GM23248 (cell line): ENCODE data around the gene FRAS1. TPM values are rescaled to one million over a fixed set of nuclear protein-coding genes. Genes with fewer than 3 reads are reported as not detected.

Experiments
- DNase-seq: peaks from one replicate; pipeline ENCODE4 v3.0.0-alpha.2; 2015
- H2AFZ ChIP-seq: fragments of 200-600 bp; sonication (generic); 2 replicates; pipeline ENCODE4 v1.6.1; 2016; ENCODE audit warnings: antibody characterized with exemption
- H3F3A ChIP-seq: fragments of 200-600 bp; sonication (generic); 2 replicates; pipeline ENCODE4 v1.6.1; 2016; ENCODE audit warnings: mild to moderate bottlenecking, antibody characterized with exemption, mixed run types; ENCODE audit not compliant: insufficient read depth
- H3K27ac ChIP-seq: fragments of 200-600 bp; sonication (generic); 2 replicates; pipeline ENCODE4 v1.5.1; 2016; ENCODE audit warnings: mild to moderate bottlenecking
- H3K27me3 ChIP-seq: fragments of 200-600 bp; sonication (generic); replicated peaks from 2 replicates; pipeline ENCODE4 v1.6.1; 2016; ENCODE audit warnings: mild to moderate bottlenecking; ENCODE audit not compliant: insufficient read depth
- H3K36me3 ChIP-seq: fragments of 200-600 bp; sonication (generic); 2 replicates; pipeline ENCODE4 v1.6.1; 2016; ENCODE audit warnings: low read depth, mild to moderate bottlenecking
- H3K4me1 ChIP-seq: fragments of 200-600 bp; sonication (generic); 2 replicates; pipeline ENCODE4 v1.6.1; 2016; ENCODE audit warnings: mild to moderate bottlenecking; ENCODE audit not compliant: insufficient read depth
- H3K4me2 ChIP-seq: fragments of 200-600 bp; sonication (generic); one replicate; pipeline ENCODE4 v1.6.1; 2016; ENCODE audit warnings: mild to moderate bottlenecking; ENCODE audit not compliant: unreplicated experiment
- H3K4me3 ChIP-seq: fragments of 200-600 bp; sonication (generic); 2 replicates; pipeline ENCODE4 v1.5.1; 2016; ENCODE audit warnings: mild to moderate bottlenecking
- H3K79me2 ChIP-seq: fragments of 200-600 bp; sonication (generic); 2 replicates; pipeline ENCODE4 v1.6.1; 2016; ENCODE audit warnings: mild to moderate bottlenecking; ENCODE audit not compliant: insufficient read depth
- H3K9ac ChIP-seq: fragments of 200-600 bp; sonication (generic); 2 replicates; pipeline ENCODE4 v1.6.1; 2016; ENCODE audit warnings: mild to moderate bottlenecking
- H3K9me2 ChIP-seq: fragments of 200-600 bp; sonication (generic); 2 replicates; pipeline ENCODE4 v1.6.1; 2016; ENCODE audit warnings: mixed run types, mild to moderate bottlenecking, moderate library complexity; ENCODE audit not compliant: insufficient read depth
- H3K9me3 ChIP-seq: fragments of 200-600 bp; sonication (generic); one replicate; pipeline ENCODE4 v1.6.1; 2017; ENCODE audit warnings: low read depth
- H4K20me1 ChIP-seq: fragments of 200-600 bp; sonication (generic); 2 replicates; pipeline ENCODE4 v1.6.0; 2016; ENCODE audit not compliant: insufficient read depth
- EZH2 ChIP-seq: fragments of 200-600 bp; sonication (generic); IDR thresholded peaks from 2 replicates; pipeline ENCODE4 v1.6.1; 2018; ENCODE audit warnings: antibody characterized with exemption, mild to moderate bottlenecking; ENCODE audit not compliant: insufficient read depth, poor library complexity, severe bottlenecking
- EZH2phosphoT487 ChIP-seq: fragments of 200-600 bp; sonication (generic); IDR thresholded peaks from 2 replicates; pipeline ENCODE4 v1.6.1; 2018; ENCODE audit warnings: antibody characterized with exemption, moderate library complexity, mild to moderate bottlenecking, low read depth; ENCODE audit not compliant: insufficient read depth
- WGBS, 2 experiments: methylation state at CpG; one replicate each; pipeline ENCODE4 v1.1.6; 2015 to 2017; ENCODE audit warnings: low lambda C conversion rate in 2 of 2, low coverage in 1 of 2; ENCODE audit errors: missing lambda C conversion rate in 2 of 2; 5-methylcytosine and 5-hydroxymethylcytosine counted together
- in situ Hi-C: fragments of 300-500 bp; cut with MboI; formaldehyde crosslinking; loops from 2 replicates; pipeline ENCODE4 v1.15.0; 2020
- polyA plus RNA-seq: library from polyadenylated mRNA; unstranded; fragments of >200 nt; fragmentation: Nextera tagmentation; extraction: Ambion mirVana; gene quantifications from 2 replicates; pipeline ENCODE4 v1.2.1, GENCODE V29; 2016
- total RNA-seq: library from RNA; depleted of rRNA; stranded (reverse); fragments of >200 nt; shearing (Covaris generic); gene quantifications from 2 replicates; pipeline ENCODE4 v1.2.3, GENCODE V29; 2014

The FRAS1 gene
- total and polyA plus RNA-seq, 2 experiments from 2014 or later: 6.5 to 19.8 TPM

- H3K9ac ChIP-seq: no peak overlapping the region
- no peaks in the 10 kb centered on the region for H4K20me1 ChIP-seq
- H3K9me2 ChIP-seq: no peaks in the 10 kb centered on the region
- H3K36me3 ChIP-seq: no peaks in the 10 kb centered on the region
- TF ChIP-seq EZH2phosphoT487 (no peak), EZH2 (no peak)
- no peak for DNase-seq
- H3K79me2 ChIP-seq: no peaks in the 10 kb centered on the region
- H3K27ac ChIP-seq: no peak overlapping the region
- no peak overlapping the region for H3K4me3 ChIP-seq
- H3K9me3 ChIP-seq: no peaks in the 10 kb centered on the region
- no peak overlapping the region for H3K4me2 ChIP-seq
- H2AFZ ChIP-seq: no peak overlapping the region
- 67 to 69% methylated on average over 5 of the region's 6 CpGs for WGBS, 2 experiments
- no peaks in the 10 kb centered on the region for H3K4me1 ChIP-seq
- no peaks in the 10 kb centered on the region for H3K27me3 ChIP-seq
- in situ Hi-C loops: no loop called here
- H3F3A ChIP-seq: no peaks in the 10 kb centered on the region
These were observed 296.8 kb downstream of the FRAS1 start for GRCh38 chr4:78353921-78354320.

GRCh38 chr4:78354782-78355181, 297.7 kb downstream of the FRAS1 start:
- Histone ChIP-seq H3K9me3 (no peaks in the 10 kb centered on the region), H3K4me2 (no peak overlapping the region), H3K36me3 (no peaks in the 10 kb centered on the region), H3K27me3 (no peaks in the 10 kb centered on the region), H4K20me1 (no peaks in the 10 kb centered on the region), H3F3A (no peaks in the 10 kb centered on the region), H2AFZ (no peak overlapping the region), H3K27ac (no peak overlapping the region), H3K9me2 (no peaks in the 10 kb centered on the region), H3K9ac (no peak overlapping the region), H3K4me1 (no peaks in the 10 kb centered on the region), H3K4me3 (no peak overlapping the region), H3K79me2 (no peaks in the 10 kb centered on the region)
- TF ChIP-seq EZH2phosphoT487 (no peak), EZH2 (no peak)
- in situ Hi-C loops: no loop called here
- no peak for DNase-seq
- 70 to 72% methylated on average over 4 of the region's 4 CpGs for WGBS, 2 experiments

- Histone ChIP-seq H3K4me2 (no peak overlapping the region), H4K20me1 (no peaks in the 10 kb centered on the region), H3K9me3 (no peaks in the 10 kb centered on the region), H3F3A (no peaks in the 10 kb centered on the region), H3K4me1 (no peaks in the 10 kb centered on the region), H3K4me3 (no peak overlapping the region), H3K36me3 (no peaks in the 10 kb centered on the region), H2AFZ (no peak overlapping the region), H3K9ac (no peak overlapping the region), H3K9me2 (no peaks in the 10 kb centered on the region), H3K79me2 (no peaks in the 10 kb centered on the region), H3K27ac (no peak overlapping the region), H3K27me3 (no peaks in the 10 kb centered on the region)
- DNase-seq: no peak
- 79 to 80% methylated on average over 3 of the region's 3 CpGs for WGBS, 2 experiments
- no peak for TF ChIP-seq EZH2phosphoT487
- TF ChIP-seq EZH2: no peak
- in situ Hi-C loops: no loop called here
These were observed 298.2 kb downstream of the FRAS1 start for GRCh38 chr4:78355306-78355705.

- H3K9me2 ChIP-seq: no peaks in the 10 kb centered on the region
These were observed 299.2 kb downstream of the FRAS1 start for GRCh38 chr4:78356251-78356786.

GRCh38 chr4:78357122-78357521, 300.0 kb downstream of the FRAS1 start:
- TF ChIP-seq EZH2 (no peak), EZH2phosphoT487 (no peak)
- no peak overlapping the region for H3K4me3 ChIP-seq
- no peak for DNase-seq
- H3K79me2 ChIP-seq: no peaks in the 10 kb centered on the region
- H2AFZ ChIP-seq: no peak overlapping the region
- no peaks in the 10 kb centered on the region for H3K9me3 ChIP-seq
- H3K4me1 ChIP-seq: no peaks in the 10 kb centered on the region
- no peak overlapping the region for H3K27ac ChIP-seq
- no peaks in the 10 kb centered on the region for H3F3A ChIP-seq
- in situ Hi-C loops: no loop called here
- no peaks in the 10 kb centered on the region for H3K27me3 ChIP-seq
- H3K4me2 ChIP-seq: no peak overlapping the region
- H4K20me1 ChIP-seq: no peaks in the 10 kb centered on the region
- no peaks in the 10 kb centered on the region for H3K9me2 ChIP-seq
- H3K9ac ChIP-seq: no peak overlapping the region
- no peaks in the 10 kb centered on the region for H3K36me3 ChIP-seq
- WGBS, 2 experiments: 48 to 50% methylated on average over 1 of the region's 1 CpG

More at GRCh38 chr4:78356251-78356786, 299.2 kb downstream of the FRAS1 start:
- Histone ChIP-seq H3K9ac (no peak overlapping the region), H3K4me3 (no peak overlapping the region), H3K9me3 (no peaks in the 10 kb centered on the region), H3K27ac (no peak overlapping the region), H3F3A (no peaks in the 10 kb centered on the region), H4K20me1 (no peaks in the 10 kb centered on the region), H2AFZ (no peak overlapping the region), H3K79me2 (no peaks in the 10 kb centered on the region), H3K27me3 (no peaks in the 10 kb centered on the region), H3K4me2 (no peak overlapping the region), H3K36me3 (no peaks in the 10 kb centered on the region), H3K4me1 (no peaks in the 10 kb centered on the region)
- in situ Hi-C loops: no loop called here
- 86 to 89% methylated on average over 2 of the region's 2 CpGs for WGBS, 2 experiments
- DNase-seq: no peak
- TF ChIP-seq EZH2phosphoT487 (no peak), EZH2 (no peak)
